Loucy (cell line): ENCODE results near the gene CRABP2.

Experiments used
- CTCF ChIP-seq: fragments of 200-600 bp; sonication (generic); conservative IDR thresholded peaks from 2 replicates; pipeline ENCODE4 v1.5.1; 2014; ENCODE audit warnings: mild to moderate bottlenecking, antibody characterized with exemption, low read length
- EZH2phosphoT487 ChIP-seq: fragments of 200-600 bp; IDR thresholded peaks from 2 replicates; pipeline ENCODE4 v1.6.1; 2018; ENCODE audit warnings: antibody characterized with exemption, mild to moderate bottlenecking, moderate library complexity, borderline replicate concordance

DNA sequence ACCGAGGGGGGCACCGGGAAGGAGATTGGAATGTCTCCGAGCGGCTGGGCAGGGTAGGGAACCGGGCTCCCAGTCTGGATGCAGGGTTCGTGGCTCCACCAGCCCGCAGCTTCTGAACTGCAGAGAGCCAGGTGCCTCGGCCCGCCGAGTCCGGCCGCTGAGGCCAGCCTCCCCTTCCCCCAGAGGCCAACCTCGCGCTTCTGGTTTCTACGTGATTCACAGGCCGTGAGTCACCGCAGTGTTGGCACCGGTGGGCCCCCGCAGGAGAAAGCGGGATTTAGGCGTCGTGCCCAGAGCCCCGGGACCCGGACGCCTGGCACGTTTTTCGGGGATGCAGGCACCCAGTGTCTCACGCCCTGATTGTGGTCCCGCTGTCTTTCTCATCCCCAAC is 458 bp downstream of the CRABP2 start:
- TF ChIP-seq CTCF (no peak), EZH2phosphoT487 (no peak)
